Neural crest cell (in vitro differentiated cells): ENCODE data around the gene DDX11. TPM values are rescaled to one million over a fixed set of nuclear protein-coding genes. Genes with fewer than 3 reads are reported as not detected.

Experiments used
- DNase-seq: peaks from one replicate; pipeline ENCODE4 v3.0.0; 2021; ENCODE audit warnings: low read depth, mixed read lengths, low spot score
- H3K27ac Mint-ChIP-seq: one replicate; pipeline ENCODE4 v1.8.0; 2021; ENCODE audit warnings: mild to moderate bottlenecking, mixed read lengths; ENCODE audit not compliant: unreplicated experiment
- H3K27me3 Mint-ChIP-seq: 2 replicates; pipeline ENCODE4 v1.8.0; 2021; ENCODE audit warnings: low read depth, mild to moderate bottlenecking, mixed read lengths
- H3K36me3 Mint-ChIP-seq: 2 replicates; pipeline ENCODE4 v1.8.0; 2021; ENCODE audit warnings: low read depth, mild to moderate bottlenecking, mixed read lengths
- H3K4me1 Mint-ChIP-seq: 2 replicates; pipeline ENCODE4 v1.8.0; 2021; ENCODE audit warnings: mixed read lengths
- H3K4me3 Mint-ChIP-seq: one replicate; pipeline ENCODE4 v1.8.0; 2021; ENCODE audit warnings: mild to moderate bottlenecking, mixed read lengths
- H3K9me3 Mint-ChIP-seq: 2 replicates; pipeline ENCODE4 v1.8.0; 2021; ENCODE audit warnings: mixed read lengths
- CTCF ChIP-seq: fragments of 200-600 bp; sonication (generic); conservative IDR thresholded peaks from 2 replicates; pipeline ENCODE4 v1.5.0; 2021; ENCODE audit warnings: antibody characterized with exemption, mild to moderate bottlenecking
- total RNA-seq: library from RNA; stranded (reverse); gene quantifications from 2 replicates; pipeline ENCODE4 v1.2.1, GENCODE V29; 2021

The DDX11 gene
- total RNA-seq, 1 donor from 2014 or later = 202 TPM

GRCh38 chr12:31033146-31033545 lies 40.5 kb upstream of the DDX11 start:
- Mint-ChIP-seq H3K27me3 (no peaks in the 10 kb centered on the region), H3K4me3 (no peak overlapping the region), H3K36me3 (no peaks in the 10 kb centered on the region), H3K4me1 (no peaks in the 10 kb centered on the region), H3K27ac (no peak overlapping the region), H3K9me3 (no peaks in the 10 kb centered on the region)
- DNase-seq = no peak
- TF ChIP-seq CTCF = no peak

- Mint-ChIP-seq H3K36me3 (no peaks in the 10 kb centered on the region), H3K4me3 (no peak overlapping the region), H3K27me3 (no peaks in the 10 kb centered on the region), H3K27ac (no peak overlapping the region), H3K4me1 (no peaks in the 10 kb centered on the region), H3K9me3 (no peaks in the 10 kb centered on the region)
- DNase-seq = no peak
- no peak for TF ChIP-seq CTCF
Measured at GRCh38 chr12:31033681-31034080, 40.0 kb upstream of the DDX11 start.

- no peak for TF ChIP-seq CTCF
- Mint-ChIP-seq H3K36me3 (no peaks in the 10 kb centered on the region), H3K4me3 (no peak overlapping the region), H3K9me3 (no peaks in the 10 kb centered on the region), H3K27me3 (no peaks in the 10 kb centered on the region), H3K4me1 (no peaks in the 10 kb centered on the region), H3K27ac (no peak overlapping the region)
- DNase-seq = no peak
Measured at GRCh38 chr12:31034372-31034771, 39.3 kb upstream of the DDX11 start.

GRCh38 chr12:31035226-31035625 lies 38.4 kb upstream of the DDX11 start:
- H3K4me3 Mint-ChIP-seq = no peak overlapping the region
- no peaks in the 10 kb centered on the region for H3K9me3 Mint-ChIP-seq
- peak overlapping the region; percentile 40 for H3K27ac Mint-ChIP-seq
- DNase-seq = no peak
- TF ChIP-seq CTCF = no peak
- H3K4me1 Mint-ChIP-seq = no peaks in the 10 kb centered on the region
- no peaks in the 10 kb centered on the region for H3K27me3 Mint-ChIP-seq
- no peaks in the 10 kb centered on the region for H3K36me3 Mint-ChIP-seq

- DNase-seq = no peak
- no peak overlapping the region for H3K27ac Mint-ChIP-seq
- H3K36me3 Mint-ChIP-seq = no peaks in the 10 kb centered on the region
- H3K27me3 Mint-ChIP-seq = no peaks in the 10 kb centered on the region
- no peak for TF ChIP-seq CTCF
- no peak overlapping the region for H3K4me3 Mint-ChIP-seq
- no peaks in the 10 kb centered on the region for H3K4me1 Mint-ChIP-seq
- no peaks in the 10 kb centered on the region for H3K9me3 Mint-ChIP-seq
Measured at GRCh38 chr12:31035967-31036665, 37.5 kb upstream of the DDX11 start.
